ENCODE measurements around the gene CECR2.

Gene CECR2

DNA sequence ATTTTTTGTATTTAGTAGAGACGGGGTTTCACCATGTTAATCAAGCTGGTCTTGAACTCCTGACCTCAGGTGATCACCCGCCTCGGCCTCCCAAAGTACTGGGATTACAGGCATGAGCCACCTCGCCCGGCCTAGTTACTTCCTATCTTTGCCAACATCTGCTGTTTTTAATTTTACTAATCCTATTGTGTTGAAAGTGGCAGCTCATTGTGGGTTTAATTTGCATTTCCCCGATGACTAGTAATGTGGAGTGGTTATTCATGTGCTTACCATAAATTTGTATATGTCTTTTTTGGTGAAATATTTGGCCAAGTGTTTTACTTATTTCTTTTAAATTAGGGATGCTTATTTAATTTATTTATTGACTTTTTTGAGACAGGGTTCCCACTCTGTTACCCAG is 119.8 kb downstream of the CECR2 start:
- Histone ChIP-seq H3K27ac (replicated peaks) (no peak overlapping the region), H3K4me3 (replicated peaks; ENCODE audit: insufficient read depth, low read length) (no peak overlapping the region), H3K27me3 (ENCODE audit: insufficient read depth, poor library complexity, severe bottlenecking) (no peaks in the 10 kb centered on the region)
- TF ChIP-seq, protein P1, sequence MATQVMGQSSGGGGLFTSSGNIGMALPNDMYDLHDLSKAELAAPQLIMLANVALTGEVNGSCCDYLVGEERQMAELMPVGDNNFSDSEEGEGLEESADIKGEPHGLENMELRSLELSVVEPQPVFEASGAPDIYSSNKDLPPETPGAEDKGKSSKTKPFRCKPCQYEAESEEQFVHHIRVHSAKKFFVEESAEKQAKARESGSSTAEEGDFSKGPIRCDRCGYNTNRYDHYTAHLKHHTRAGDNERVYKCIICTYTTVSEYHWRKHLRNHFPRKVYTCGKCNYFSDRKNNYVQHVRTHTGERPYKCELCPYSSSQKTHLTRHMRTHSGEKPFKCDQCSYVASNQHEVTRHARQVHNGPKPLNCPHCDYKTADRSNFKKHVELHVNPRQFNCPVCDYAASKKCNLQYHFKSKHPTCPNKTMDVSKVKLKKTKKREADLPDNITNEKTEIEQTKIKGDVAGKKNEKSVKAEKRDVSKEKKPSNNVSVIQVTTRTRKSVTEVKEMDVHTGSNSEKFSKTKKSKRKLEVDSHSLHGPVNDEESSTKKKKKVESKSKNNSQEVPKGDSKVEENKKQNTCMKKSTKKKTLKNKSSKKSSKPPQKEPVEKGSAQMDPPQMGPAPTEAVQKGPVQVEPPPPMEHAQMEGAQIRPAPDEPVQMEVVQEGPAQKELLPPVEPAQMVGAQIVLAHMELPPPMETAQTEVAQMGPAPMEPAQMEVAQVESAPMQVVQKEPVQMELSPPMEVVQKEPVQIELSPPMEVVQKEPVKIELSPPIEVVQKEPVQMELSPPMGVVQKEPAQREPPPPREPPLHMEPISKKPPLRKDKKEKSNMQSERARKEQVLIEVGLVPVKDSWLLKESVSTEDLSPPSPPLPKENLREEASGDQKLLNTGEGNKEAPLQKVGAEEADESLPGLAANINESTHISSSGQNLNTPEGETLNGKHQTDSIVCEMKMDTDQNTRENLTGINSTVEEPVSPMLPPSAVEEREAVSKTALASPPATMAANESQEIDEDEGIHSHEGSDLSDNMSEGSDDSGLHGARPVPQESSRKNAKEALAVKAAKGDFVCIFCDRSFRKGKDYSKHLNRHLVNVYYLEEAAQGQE (IDR thresholded peaks at IDR 0.05; ENCODE audit: insufficient replicate concordance, low read depth): no peak
- TF ChIP-seq, protein P2, sequence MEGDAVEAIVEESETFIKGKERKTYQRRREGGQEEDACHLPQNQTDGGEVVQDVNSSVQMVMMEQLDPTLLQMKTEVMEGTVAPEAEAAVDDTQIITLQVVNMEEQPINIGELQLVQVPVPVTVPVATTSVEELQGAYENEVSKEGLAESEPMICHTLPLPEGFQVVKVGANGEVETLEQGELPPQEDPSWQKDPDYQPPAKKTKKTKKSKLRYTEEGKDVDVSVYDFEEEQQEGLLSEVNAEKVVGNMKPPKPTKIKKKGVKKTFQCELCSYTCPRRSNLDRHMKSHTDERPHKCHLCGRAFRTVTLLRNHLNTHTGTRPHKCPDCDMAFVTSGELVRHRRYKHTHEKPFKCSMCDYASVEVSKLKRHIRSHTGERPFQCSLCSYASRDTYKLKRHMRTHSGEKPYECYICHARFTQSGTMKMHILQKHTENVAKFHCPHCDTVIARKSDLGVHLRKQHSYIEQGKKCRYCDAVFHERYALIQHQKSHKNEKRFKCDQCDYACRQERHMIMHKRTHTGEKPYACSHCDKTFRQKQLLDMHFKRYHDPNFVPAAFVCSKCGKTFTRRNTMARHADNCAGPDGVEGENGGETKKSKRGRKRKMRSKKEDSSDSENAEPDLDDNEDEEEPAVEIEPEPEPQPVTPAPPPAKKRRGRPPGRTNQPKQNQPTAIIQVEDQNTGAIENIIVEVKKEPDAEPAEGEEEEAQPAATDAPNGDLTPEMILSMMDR (IDR thresholded peaks at IDR 0.05; ENCODE audit: insufficient read depth, low read length): no peak
- no peak for TF ChIP-seq SPI1 (IDR thresholded peaks at IDR 0.05; ENCODE audit: borderline replicate concordance, low read depth)
- TF ChIP-seq GABPA (IDR thresholded peaks at IDR 0.05; ENCODE audit: low read depth): no peak
- TF ChIP-seq POLR2AphosphoS5 (IDR thresholded peaks at IDR 0.05; ENCODE audit: low read depth): no peak
- DNase-seq (ENCODE audit: low read depth in 1 of 2, low spot score in 1 of 2): no peak

DNA sequence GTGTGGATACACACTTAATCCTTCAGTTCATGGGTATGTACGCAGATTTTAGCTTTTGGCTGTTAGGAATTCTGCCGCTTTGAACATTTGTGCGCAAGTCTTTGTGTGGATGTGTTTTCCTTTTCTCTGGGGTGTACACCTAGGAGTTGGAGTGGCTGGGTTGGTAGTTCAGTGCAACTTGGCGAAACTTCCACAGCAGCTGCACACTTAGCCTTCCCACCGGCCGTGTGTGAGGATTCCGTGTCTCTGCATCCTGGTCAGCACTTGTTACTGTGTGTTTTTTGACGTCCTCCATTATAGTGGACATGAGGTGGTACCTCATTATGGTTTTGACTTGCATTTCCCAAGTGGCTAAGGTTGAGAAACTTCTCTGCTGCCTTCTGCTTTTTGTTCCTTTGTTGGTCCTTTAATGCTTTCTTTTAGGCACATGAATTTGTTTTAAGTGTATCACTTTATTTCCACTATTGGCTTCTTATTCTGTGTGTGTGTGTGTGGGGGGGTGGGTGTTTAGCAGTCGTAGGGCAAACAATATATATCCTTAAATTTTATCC is 121.9 kb downstream of the CECR2 start:
- TF ChIP-seq, protein P2 (IDR thresholded peaks at IDR 0.05; ENCODE audit: insufficient read depth, low read length): no peak
- TF ChIP-seq, protein P1 (IDR thresholded peaks at IDR 0.05; ENCODE audit: insufficient replicate concordance, low read depth): no peak
- TF ChIP-seq GABPA (IDR thresholded peaks at IDR 0.05; ENCODE audit: low read depth): no peak
- no peak for TF ChIP-seq SPI1 (IDR thresholded peaks at IDR 0.05; ENCODE audit: borderline replicate concordance, low read depth)
- TF ChIP-seq POLR2AphosphoS5 (IDR thresholded peaks at IDR 0.05; ENCODE audit: low read depth): no peak
- no peak overlapping the region for H3K27ac ChIP-seq (replicated peaks)
- no peak overlapping the region for H3K4me3 ChIP-seq (replicated peaks; ENCODE audit: insufficient read depth, low read length)
- no peak for DNase-seq (ENCODE audit: low read depth in 1 of 2, low spot score in 1 of 2)
- no peaks in the 10 kb centered on the region for H3K27me3 ChIP-seq (ENCODE audit: insufficient read depth, poor library complexity, severe bottlenecking)

DNA sequence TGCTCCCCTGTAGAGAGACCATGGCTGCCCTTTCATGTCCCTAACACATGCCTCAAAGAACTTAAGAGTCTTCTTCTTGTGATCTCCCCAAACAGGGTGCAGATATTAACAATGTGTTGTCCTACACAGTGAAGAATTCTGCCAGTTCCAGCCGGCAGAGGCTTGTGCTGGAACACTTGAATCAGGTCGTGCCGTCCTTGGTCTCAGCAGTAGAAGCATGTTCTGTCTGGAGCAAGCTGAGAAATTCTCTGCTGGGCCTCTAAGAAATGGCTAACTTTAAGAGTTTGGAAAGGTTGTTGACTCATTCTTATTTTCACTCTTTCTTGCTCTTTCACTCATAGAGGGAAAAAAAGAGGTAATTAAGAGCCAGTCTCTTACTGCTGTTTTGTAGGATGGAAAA is 123.0 kb downstream of the CECR2 start:
- DNase-seq (ENCODE audit: low read depth in 1 of 2, low spot score in 1 of 2): no peak
- H3K4me3 ChIP-seq (replicated peaks; ENCODE audit: insufficient read depth, low read length): no peak overlapping the region
- TF ChIP-seq POLR2AphosphoS5 (IDR thresholded peaks at IDR 0.05; ENCODE audit: low read depth) (no peak), SPI1 (IDR thresholded peaks at IDR 0.05; ENCODE audit: borderline replicate concordance, low read depth) (no peak), GABPA (IDR thresholded peaks at IDR 0.05; ENCODE audit: low read depth) (no peak)
- TF ChIP-seq, protein P1 (IDR thresholded peaks at IDR 0.05; ENCODE audit: insufficient replicate concordance, low read depth): no peak
- TF ChIP-seq, protein P2 (IDR thresholded peaks at IDR 0.05; ENCODE audit: insufficient read depth, low read length): no peak
- no peaks in the 10 kb centered on the region for H3K27me3 ChIP-seq (ENCODE audit: insufficient read depth, poor library complexity, severe bottlenecking)
- H3K27ac ChIP-seq (replicated peaks): no peak overlapping the region
